ENCODE results near the gene ACACA. TPM values are rescaled to one million over a fixed set of nuclear protein-coding genes. Genes with fewer than 3 reads are reported as not detected.

Gene ACACA
- total and polyA plus RNA-seq, 9 of the 15 experiments (the other 6 are each of a cell fraction or from before 2014, with no cell fraction given): 35.9 to 135 (median 88.4) TPM

GRCh38 chr17:37430051-37430627 is 23.5 kb upstream of the ACACA start (continued):
- TF ChIP-seq MGA (IDR thresholded peaks at IDR 0.05) (0 out of 2 replicates have a peak, but pooled peaks have one; percentile 9), JUND (IDR thresholded peaks at IDR 0.05; ENCODE audit: borderline replicate concordance, low read depth, low read length) (peak; percentile 50; the same call in 1 of the 2 replicates), JUND (tag; IDR thresholded peaks at IDR 0.05; ENCODE audit: borderline replicate concordance, low read depth, low read length) (peak; percentile 68), RCOR1 (IDR thresholded peaks at IDR 0.05; ENCODE audit: borderline replicate concordance in 1 of 2, low read depth in 2 of 2, low read length in 2 of 2) (0 out of 4 replicates have a peak, but pooled peaks of 1 of the 2 experiments have one; percentile 9), MXI1 (IDR thresholded peaks at IDR 0.05; ENCODE audit: low read depth, low read length) (no peak), ZNF592 (IDR thresholded peaks at IDR 0.05) (peak; percentile 60; the same call in 1 of the 2 replicates), ATF7 (IDR thresholded peaks at IDR 0.05) (peak; percentile 93), GABPB2 (CRISPR knock-in tag; conservative IDR thresholded peaks at IDR 0.05) (no peak), SMAD4 (CRISPR knock-in tag; conservative IDR thresholded peaks at IDR 0.05) (peak; percentile 41), POLR2H (tag; IDR thresholded peaks at IDR 0.05; ENCODE audit: low read depth) (peak; percentile 31; the same call in 1 of the 2 replicates), DMBX1 (CRISPR knock-in tag; IDR thresholded peaks at IDR 0.05; ENCODE audit: borderline replicate concordance) (peak; percentile 26), ZNF584 (CRISPR knock-in tag; IDR thresholded peaks at IDR 0.05; ENCODE audit: low read depth) (0 out of 2 replicates have a peak, but pooled peaks have one; percentile 53)

Data from K562 (cell line).